GM12878 (cell line): ENCODE results near the gene HPSE2. TPM values are rescaled to one million over a fixed set of nuclear protein-coding genes. Genes with fewer than 3 reads are reported as not detected.

Source experiments
- ATAC-seq: fragments of 200-7000 bp; cut with Tn5 transposase; 3 replicates; pipeline ENCODE4 v1.9.1; 2020; ENCODE audit warnings: mild to moderate bottlenecking, moderate library complexity
- BruUV-seq: library from RNA; stranded (reverse); fragments of 400-500 nt; replicated peaks from 2 replicates; lab custom pipeline; 2021; lab: Mats Ljungman, UMichigan
- CTCF ChIA-PET: fragments of 300-600 bp; sonication (Branson Sonifier 250); formaldehyde crosslinking; extraction: SDS; loops from one replicate; lab custom pipeline; 2021; ENCODE audit warnings: inconsistent platforms; lab: Yijun Ruan, JAX
- POLR2A ChIA-PET: fragments of 350-600 bp; formaldehyde crosslinking; extraction: SDS; loops from one replicate; lab custom pipeline; 2021; ENCODE audit warnings: inconsistent platforms; lab: Charles Lee
- RAD21 ChIA-PET: fragments of 300-600 bp; sonication (Branson Sonifier 250); formaldehyde crosslinking; loops from one replicate; lab custom pipeline; 2023; ENCODE audit warnings: antibody characterized with exemption; ENCODE audit not compliant: unreplicated experiment; lab: Charles Lee
- SMC1A ChIA-PET: fragments of 300-600 bp; sonication (Branson Sonifier 250); formaldehyde crosslinking; loops from one replicate; lab custom pipeline; 2023; ENCODE audit not compliant: unreplicated experiment, uncharacterized antibody; lab: Charles Lee
- DNase-seq: peaks from one replicate; pipeline ENCODE4 v3.0.0-alpha.2; 2011; ENCODE audit warnings: low read depth, low spot score
- FAIRE-seq: peaks from 3 replicates; lab custom pipeline; 2011; peaks lifted over from hg19 to GRCh38; lab: Jason Lieb, UNC
- H2AFZ ChIP-seq: 2 replicates; pipeline ENCODE4 v1.6.0; 2011; ENCODE audit warnings: low read depth, low read length, control low read depth; ENCODE audit not compliant: control insufficient read depth
- H3K27ac ChIP-seq: 2 replicates; pipeline ENCODE4 v1.5.1; 2011; ENCODE audit warnings: control low read depth; ENCODE audit not compliant: control insufficient read depth, insufficient read depth
- H3K27me3 ChIP-seq, 2 experiments: replicated peaks in 1 of 2; 2 replicates each; pipeline versions ENCODE4 v1.6.0 to v1.6.1; 2011; ENCODE audit warnings: low read length in 1 of 2; ENCODE audit not compliant: control insufficient read depth in 2 of 2, insufficient read depth in 2 of 2
- H3K36me3 ChIP-seq, 2 experiments: 2 replicates each; pipeline ENCODE4 v1.5.1; 2011; ENCODE audit warnings: low read length in 1 of 2; ENCODE audit not compliant: control insufficient read depth in 2 of 2, insufficient read depth in 2 of 2
- H3K4me1 ChIP-seq: 2 replicates; pipeline ENCODE4 v1.6.1; 2011; ENCODE audit warnings: mild to moderate bottlenecking, low read length, moderate library complexity, mixed read lengths; ENCODE audit not compliant: control insufficient read depth, insufficient read depth
- H3K4me2 ChIP-seq: 2 replicates; pipeline ENCODE4 v1.6.0; 2011; ENCODE audit warnings: control low read depth; ENCODE audit not compliant: control insufficient read depth, insufficient read depth
- H3K4me3 ChIP-seq: fragments of 200-600 bp; sonication (generic); 2 replicates; pipeline ENCODE4 v1.5.1; 2016
- H3K79me2 ChIP-seq: 2 replicates; pipeline ENCODE4 v1.6.0; 2011; ENCODE audit warnings: low read length; ENCODE audit not compliant: control insufficient read depth, insufficient read depth
- H3K9ac ChIP-seq: 2 replicates; pipeline ENCODE4 v1.8.0; 2011; ENCODE audit warnings: low read length, control low read depth, mixed read lengths; ENCODE audit not compliant: control insufficient read depth, insufficient read depth
- H3K9me3 ChIP-seq: replicated peaks from 3 replicates; pipeline ENCODE4 v1.5.1; 2011; ENCODE audit warnings: mild to moderate bottlenecking, low read length; ENCODE audit not compliant: control insufficient read depth, insufficient read depth
- H4K20me1 ChIP-seq: 2 replicates; pipeline ENCODE4 v1.6.0; 2011; ENCODE audit not compliant: control insufficient read depth, insufficient read depth
- CTCF ChIP-seq, 3 experiments: IDR thresholded peaks in 2 of 3; conservative IDR thresholded peaks in 1 of 3; 2 replicates each; pipeline ENCODE4 v1.5.1; 2011; ENCODE audit warnings: low read depth in 3 of 3, low read length in 3 of 3, mild to moderate bottlenecking in 3 of 3, control low read depth in 2 of 3, moderate library complexity in 2 of 3, inconsistent platforms in 1 of 3, mixed read lengths in 1 of 3; ENCODE audit not compliant: control insufficient read depth in 2 of 3, insufficient read depth in 1 of 3; ENCODE audit errors: extremely low read depth in 1 of 3
- EGR1 ChIP-seq, 2 experiments: IDR thresholded peaks; 1 replicate in 1 of 2; 2 replicates in 1 of 2; pipeline ENCODE4 v1.6.1; 2011 to 2012; ENCODE audit warnings: low read depth in 2 of 2, low read length in 2 of 2, borderline replicate concordance in 1 of 2, mild to moderate bottlenecking in 1 of 2, moderate library complexity in 1 of 2
- FOXK2 ChIP-seq: fragments of 450-650 bp; IDR thresholded peaks from 2 replicates; pipeline ENCODE4 v1.6.1; 2017; ENCODE audit warnings: mild to moderate bottlenecking, moderate library complexity
- GABPA ChIP-seq: IDR thresholded peaks from 2 replicates; pipeline ENCODE4 v1.6.1; 2014; ENCODE audit warnings: antibody characterized with exemption, low read depth, mild to moderate bottlenecking, inconsistent platforms
- MLLT1 ChIP-seq: fragments of 450-650 bp; IDR thresholded peaks from 2 replicates; pipeline ENCODE4 v1.6.1; 2016; ENCODE audit warnings: mild to moderate bottlenecking
- MYB ChIP-seq: fragments of 150-350 bp; IDR thresholded peaks from 2 replicates; pipeline ENCODE4 v1.6.1; 2014; ENCODE audit warnings: mild to moderate bottlenecking, low read depth, low read length, borderline replicate concordance
- NFIC ChIP-seq: IDR thresholded peaks from 2 replicates; pipeline ENCODE4 v1.6.1; 2012; ENCODE audit warnings: low read depth, mild to moderate bottlenecking, inconsistent platforms, low read length, moderate library complexity
- NKRF ChIP-seq: fragments of 450-650 bp; conservative IDR thresholded peaks from 2 replicates; pipeline ENCODE4 v1.6.1; 2017; ENCODE audit warnings: mild to moderate bottlenecking, moderate library complexity
- NR2F1 ChIP-seq: fragments of 450-650 bp; conservative IDR thresholded peaks from 2 replicates; pipeline ENCODE4 v1.6.1; 2017; ENCODE audit warnings: mild to moderate bottlenecking
- POLR2A ChIP-seq: IDR thresholded peaks from 2 replicates; pipeline ENCODE4 v1.6.1; 2011; ENCODE audit warnings: low read depth, mild to moderate bottlenecking, low read length
- SIN3A ChIP-seq: IDR thresholded peaks from 2 replicates; pipeline ENCODE4 v1.6.1; 2012; ENCODE audit warnings: low read depth, low read length, improper control_type of control experiment
- SMAD5 ChIP-seq: IDR thresholded peaks from 2 replicates; pipeline ENCODE4 v1.6.1; 2016; ENCODE audit warnings: antibody characterized with exemption, low read depth
- TCF3 ChIP-seq: IDR thresholded peaks from 2 replicates; pipeline ENCODE4 v1.6.1; 2012; ENCODE audit warnings: low read depth, mild to moderate bottlenecking, low read length, borderline replicate concordance; ENCODE audit not compliant: insufficient read depth
- WGBS: methylation state at CpG from one replicate; pipeline ENCODE4 v1.1.6; 2016; ENCODE audit warnings: low lambda C conversion rate; ENCODE audit not compliant: insufficient replicate concordance, insufficient coverage; ENCODE audit errors: missing lambda C conversion rate; 5-methylcytosine and 5-hydroxymethylcytosine counted together
- in situ Hi-C: fragments of 300-500 bp; cut with MboI; formaldehyde crosslinking; loops from 9 replicates; pipeline ENCODE4 v1.14.3; 2018; ENCODE audit warnings: mixed read lengths
- intact Hi-C: fragments of 100-400 bp; cut with micrococcal nuclease; formaldehyde crosslinking; loops from one replicate; pipeline ENCODE4 v1.14.2; 2022; ENCODE audit not compliant: unreplicated experiment
- polyA plus RNA-seq, 11 experiments: library from polyadenylated mRNA; depleted of rRNA in 4 of 11; unstranded in 6 of 11; stranded (reverse) in 5 of 11; fragments of >200 nt; fragmentation: Nextera tagmentation in 4 of 11; fragmentation: Illumina TruSeq in 1 of 11; extraction: Ambion mirVana in 4 of 11; extraction: Trizol in 1 of 11; gene quantifications; 1 replicate in 1 of 11; 2 replicates in 10 of 11; pipeline versions ENCODE4 v1.2.1 to v1.2.3, GENCODE V29; 2011 to 2016; ENCODE audit warnings: inconsistent platforms in 2 of 11, missing spikeins in 2 of 11, low read depth in 1 of 11
- total RNA-seq, 4 experiments: library from RNA; depleted of rRNA in 3 of 4; stranded (reverse); fragments of >200 nt in 3 of 4; fragmentation: Illumina TruSeq in 1 of 4; extraction: Trizol in 1 of 4; gene quantifications; 2 replicates each; pipeline versions ENCODE4 v1.2.1 to v1.2.3, GENCODE V29; 2013 to 2021

HPSE2 gene
- total and polyA plus RNA-seq, 10 of the 15 experiments (the other 5 are each of a cell fraction or from before 2014, with no cell fraction given) = 0.06 TPM; not detected in 9

GRCh38 chr10:98563811-98564210 lies 671.8 kb downstream of the HPSE2 start:
- intact Hi-C loops (no loop called here), in situ Hi-C loops (no loop called here)
- no peak for DNase-seq
- WGBS = 17% methylated on average over 2 of the region's 2 CpGs
- no peaks in the 10 kb centered on the region for H3K4me1 ChIP-seq
- no peaks in the 10 kb centered on the region for H3K36me3 ChIP-seq
- CTCF ChIA-PET = no interaction called here
- H3K9me3 ChIP-seq = no peaks in the 10 kb centered on the region
- POLR2A ChIA-PET = no interaction called here
- SMC1A ChIA-PET = no interaction called here
- H4K20me1 ChIP-seq = no peaks in the 10 kb centered on the region
- H3K79me2 ChIP-seq = no peaks in the 10 kb centered on the region
- no peak overlapping the region for H2AFZ ChIP-seq
- no peak for FAIRE-seq
- TF ChIP-seq GABPA (no peak), MYB (no peak), SIN3A (no peak), NFIC (no peak), NKRF (no peak), MLLT1 (no peak), EGR1 (IDR thresholded peaks at IDR 0.05; ENCODE audit: borderline replicate concordance in 1 of 2, low read depth in 2 of 2, low read length in 2 of 2) (no peak), CTCF (IDR thresholded peaks at IDR 0.05 in 2 of 3, conservative IDR thresholded peaks at IDR 0.05 in 1 of 3; ENCODE audit: control insufficient read depth in 2 of 3, extremely low read depth in 1 of 3, insufficient read depth in 1 of 3, low read depth in 3 of 3, low read length in 3 of 3) (no peak), TCF3 (no peak), POLR2A (no peak), SMAD5 (no peak), FOXK2 (no peak), NR2F1 (no peak)
- H3K4me3 ChIP-seq = no peak overlapping the region
- no peaks in the 10 kb centered on the region for H3K27me3 ChIP-seq
- RAD21 ChIA-PET = no interaction called here
- no peak overlapping the region for H3K27ac ChIP-seq
- H3K9ac ChIP-seq = no peak overlapping the region
- BruUV-seq = no TSS peak
- no peak for ATAC-seq
- H3K4me2 ChIP-seq = no peak overlapping the region
